MV-4-11 (cell line): Measurements from ENCODE around the gene U2AF1L4.

Experiments used
- DNase-seq: peaks from one replicate; lab custom pipeline; 2025; lab: John Stamatoyannopoulos, UW

The U2AF1L4 gene

GRCh38 chr19:35712567-35713505 is 32.4 kb downstream of the U2AF1L4 start:
- no peak for DNase-seq

GRCh38 chr19:35710784-35711723 is 34.2 kb downstream of the U2AF1L4 start:
- no peak for DNase-seq

- DNase-seq = no peak
Measured at GRCh38 chr19:35708391-35708790, 36.8 kb downstream of the U2AF1L4 start.

- no peak for DNase-seq
Measured at GRCh38 chr19:35704218-35704617, 41.0 kb downstream of the U2AF1L4 start, which contains the start of gene ZBTB32. TSS of gene ZBTB32 (plus strand) at chr19:35704558. CDS start at chr19:35714627, 10,069 bp downstream.

- DNase-seq = no peak
Measured at GRCh38 chr19:35703343-35703742, 41.9 kb downstream of the U2AF1L4 start.

- DNase-seq = peak; percentile 99
Measured at GRCh38 chr19:35702223-35703012, 42.8 kb downstream of the U2AF1L4 start.

GRCh38 chr19:35696835-35697234 is 48.4 kb downstream of the U2AF1L4 start:
- DNase-seq = no peak

GRCh38 chr19:35695895-35696422 is 49.3 kb downstream of the U2AF1L4 start:
- no peak for DNase-seq

GRCh38 chr19:35693835-35694599 is 51.2 kb downstream of the U2AF1L4 start:
- DNase-seq = peak; percentile 92

GRCh38 chr19:35693422-35693821 is 51.8 kb downstream of the U2AF1L4 start:
- DNase-seq = no peak
